Activated naive CD4-positive, alpha-beta T cell treated with anti-CD3 and anti-CD28 coated beads, Interleukin-2, amount 10 ng/mL, durations not matched to agents 7 days and 5 days (primary cell): Measurements from ENCODE around the gene TREH.
A peak's percentile ranks its signal among the peaks of the same experiment; 100 is the strongest.

Experiments
- CTCF ChIA-PET: fragments of 350-600 bp; sonication (Branson Sonifier 250); formaldehyde crosslinking; loops from one replicate; lab custom pipeline; 2021; ENCODE audit warnings: antibody characterized with exemption; lab: Charles Lee
- DNase-seq: peaks from one replicate; pipeline ENCODE4 v3.0.0-alpha.2; 2020
- H3K27ac Mint-ChIP-seq: one replicate; pipeline ENCODE4 v1.8.0; 2021; ENCODE audit warnings: mild to moderate bottlenecking, moderate library complexity, mixed read lengths
- H3K27me3 Mint-ChIP-seq: one replicate; pipeline ENCODE4 v1.8.0; 2021; ENCODE audit warnings: mild to moderate bottlenecking, mixed read lengths
- H3K36me3 Mint-ChIP-seq: one replicate; pipeline ENCODE4 v1.8.0; 2021; ENCODE audit warnings: mixed read lengths
- H3K4me1 Mint-ChIP-seq: one replicate; pipeline ENCODE4 v1.8.0; 2021; ENCODE audit warnings: mixed read lengths
- H3K4me3 Mint-ChIP-seq: one replicate; pipeline ENCODE4 v1.8.0; 2021; ENCODE audit warnings: mild to moderate bottlenecking, moderate library complexity, mixed read lengths
- H3K9me3 Mint-ChIP-seq: one replicate; pipeline ENCODE4 v1.8.0; 2021; ENCODE audit warnings: mixed read lengths

The TREH gene

DNA sequence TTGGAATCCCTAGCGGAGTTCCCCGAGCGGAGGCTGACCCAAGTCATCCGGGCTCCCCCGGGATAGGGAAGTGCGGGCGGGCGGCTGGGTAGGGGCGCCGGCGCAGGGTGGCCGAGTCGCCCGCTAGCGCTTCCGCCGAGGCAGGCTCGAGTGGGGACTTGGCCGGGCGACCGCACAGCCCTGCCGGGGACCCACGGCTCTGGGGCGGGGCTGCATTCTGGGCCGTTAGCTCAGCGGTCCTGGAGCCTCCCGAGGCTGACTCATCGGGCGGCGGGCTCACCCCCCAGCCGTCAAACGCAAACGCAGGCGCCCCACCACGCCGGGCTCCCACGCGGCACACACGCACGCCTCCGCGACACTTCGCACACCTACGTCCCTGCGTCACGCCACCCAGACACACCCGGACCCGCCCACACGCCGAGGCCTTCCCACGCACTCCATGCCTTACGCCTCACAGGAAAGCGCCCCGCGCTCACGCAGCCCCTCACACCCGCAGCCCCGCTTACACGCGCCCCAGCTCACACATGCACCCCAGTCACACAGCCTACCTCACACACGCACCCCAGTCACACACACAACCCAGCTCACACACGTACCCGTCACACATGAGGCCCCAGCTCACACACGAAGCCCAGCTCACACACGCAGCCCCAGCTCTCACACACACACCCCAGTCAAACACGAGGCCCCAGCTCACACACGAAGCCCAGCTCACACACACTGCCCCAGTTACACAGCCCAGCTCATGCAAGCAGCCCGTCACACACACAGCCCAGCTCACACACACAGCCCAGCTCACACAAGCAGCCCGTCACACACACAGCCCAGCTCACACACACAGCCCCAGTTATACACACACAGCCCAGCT, 70.9 kb downstream of the TREH start:
- no peaks in the 10 kb centered on the region for H3K9me3 Mint-ChIP-seq
- peaks cover 4% of the 10 kb centered on the region for H3K36me3 Mint-ChIP-seq
- H3K27me3 Mint-ChIP-seq: peaks cover 81% of the 10 kb centered on the region
- H3K4me3 Mint-ChIP-seq: peak overlapping the region; percentile 66
- CTCF ChIA-PET: interaction anchor here (0.6 to 2.8 kb wide), 8 partner anchors 11 to 165 kb away, joined by 3 to 33 read pairs (median 4); partner anchors contain the start of gene ARCN1
- peak; percentile 79 for DNase-seq
- H3K4me1 Mint-ChIP-seq: peaks cover 24% of the 10 kb centered on the region
- H3K27ac Mint-ChIP-seq: no peak overlapping the region

DNA sequence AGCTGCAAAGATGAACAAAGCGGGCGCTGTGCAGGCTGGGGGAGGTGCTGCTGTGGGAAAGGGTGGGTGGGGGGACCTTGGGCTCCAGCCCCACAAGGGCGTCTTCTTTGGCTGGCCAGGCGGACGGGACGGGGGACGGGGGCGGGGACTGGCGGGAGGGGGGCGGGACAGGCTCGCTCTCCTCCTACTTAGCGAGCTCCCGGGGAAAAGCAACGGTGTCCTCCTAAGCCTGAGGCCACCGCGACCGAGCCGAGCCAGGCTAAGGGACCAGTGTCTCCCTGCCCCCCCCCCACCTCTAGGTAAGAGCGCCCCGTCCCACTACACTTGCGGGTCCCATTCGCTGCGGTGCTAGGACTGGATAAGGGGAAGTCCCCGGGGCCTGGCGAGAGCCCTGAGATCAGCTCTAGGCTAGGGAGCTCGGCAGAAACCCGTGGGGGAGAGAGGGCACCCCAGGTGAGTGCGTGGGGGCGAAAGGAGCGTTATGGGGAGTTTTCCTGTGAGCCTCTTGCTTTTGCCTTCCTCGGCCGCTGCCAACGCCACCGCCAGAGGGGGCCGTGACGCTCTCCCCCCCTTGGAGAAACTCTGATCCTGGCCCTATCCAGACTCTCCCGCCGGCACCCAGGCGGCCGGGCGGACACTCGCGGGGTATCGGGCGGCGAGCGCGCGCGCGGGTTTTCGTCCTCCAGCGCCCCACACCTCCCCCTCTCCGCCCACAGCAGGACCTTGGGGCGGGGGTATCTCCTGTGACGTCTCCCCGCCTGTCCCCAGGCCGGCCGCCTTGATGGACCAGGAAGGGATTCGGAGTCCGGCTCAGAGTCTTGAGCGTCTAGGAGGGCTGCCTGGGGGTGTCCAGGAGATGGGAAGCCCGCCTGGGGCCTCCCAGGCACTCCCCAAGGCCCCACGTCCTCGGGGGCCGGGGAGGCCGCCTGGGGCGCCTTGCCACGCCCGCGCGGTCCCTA, 71.8 kb downstream of the TREH start, which contains the start of gene PHLDB1:
TSS of gene PHLDB1 (plus strand) at position 215 of the 959 bp plus-strand sequence. CDS start 6,222 bp downstream, outside the sequence.
- peak within 1 kb of the TSS; percentile 66 for H3K4me3 Mint-ChIP-seq
- no peak within 1 kb of the TSS for H3K27ac Mint-ChIP-seq
- peak; percentile 59 for DNase-seq
- CTCF ChIA-PET: interaction anchor here (1.0 to 4.9 kb wide), 4 partner anchors 10 to 164 kb away, joined by 3 to 46 read pairs (median 6); no protein-coding TSS in a partner anchor
- H3K36me3 Mint-ChIP-seq: peaks cover 9% of the 10 kb centered on the region
- H3K4me1 Mint-ChIP-seq: peaks cover 24% of the 10 kb centered on the region
- H3K27me3 Mint-ChIP-seq: peaks cover 72% of the 10 kb centered on the region
- H3K9me3 Mint-ChIP-seq: no peaks in the 10 kb centered on the region
